Measurements from ENCODE around the gene IL17C. TPM values are rescaled to one million over a fixed set of nuclear protein-coding genes. Genes with fewer than 3 reads are reported as not detected.

Gene IL17C
- total and polyA plus RNA-seq, 2 donors (not counting 1 experiment from before 2014, with no cell fraction given): 1.3 to 1.5 TPM

GRCh38 chr16:88640039-88640495, 1.7 kb downstream of the IL17C start:
- H3K4me3 ChIP-seq (ENCODE audit: control extremely low read depth in 1 of 5, extremely low read depth in 1 of 5, insufficient read depth in 1 of 5, low read depth in 2 of 5, low read length in 4 of 5): peak overlapping the region in 3 of 5 experiments; percentile 8 to 17 (median 8)
- no CpG with 5 or more reads among the region's 13 CpGs for WGBS (ENCODE audit: insufficient coverage)
- peak overlapping the region; percentile 70 for H3K4me2 ChIP-seq (replicated peaks; ENCODE audit: low read depth, low read length, poor library complexity, severe bottlenecking)
- peaks cover 20% of the 10 kb centered on the region for H3K79me2 ChIP-seq (ENCODE audit: control insufficient read depth, insufficient read depth, low read length)
- Mint-ChIP-seq H3K27me3 (no peaks in the 10 kb centered on the region), H3K27ac (peak overlapping the region; percentile 60), H3K9me3 (ENCODE audit: insufficient read depth) (no peaks in the 10 kb centered on the region), H3K4me1 (peaks cover 79% of the 10 kb centered on the region), H3K4me3 (peak overlapping the region; percentile 74)
- ATAC-seq (ENCODE audit: low read depth) (no peak), DNase-seq (no peak)
- CTCF ChIA-PET: interaction anchor here (2.2 kb wide), 1 partner anchor 45 kb away, joined by 7 read pairs; no protein-coding TSS in a partner anchor
- TF ChIP-seq EZH2 (IDR thresholded peaks at IDR 0.05; ENCODE audit: borderline replicate concordance, insufficient read depth, low read depth, low read length, poor library complexity, severe bottlenecking): no peak
- peaks cover 52 to 66% of the 10 kb centered on the region in 2 donors for H3K4me1 ChIP-seq (ENCODE audit: control insufficient read depth in 2 of 2, insufficient read depth in 2 of 2, low read length in 2 of 2)
- peaks cover 0 to 37% (median 0%) of the 10 kb centered on the region in 3 donors for H3K9me3 ChIP-seq (ENCODE audit: control extremely low read depth in 1 of 3, control insufficient read depth in 2 of 3, insufficient read depth in 1 of 3, low read length in 2 of 3)
- peaks cover 81% of the 10 kb centered on the region for H4K20me1 ChIP-seq (ENCODE audit: control insufficient read depth, insufficient read depth, low read length, poor library complexity, severe bottlenecking)
- intact Hi-C loops (cut with micrococcal nuclease): no loop called here
- POLR2A ChIA-PET: interaction anchor here (0.6 to 3.0 kb wide), 6 partner anchors 10 to 572 kb away, joined by 3 to 32 read pairs (median 4); partner anchors contain the start of gene CYBA
- peaks cover 0 to 24% of the 10 kb centered on the region in 2 experiments for H3K36me3 ChIP-seq (replicated peaks in 1 of 2; ENCODE audit: control extremely low read depth in 1 of 2, control insufficient read depth in 1 of 2, extremely low read depth in 1 of 2, insufficient read depth in 2 of 2, low read length in 1 of 2)
- no peak overlapping the region for H2AFZ ChIP-seq (ENCODE audit: insufficient read depth, low read depth, low read length, poor library complexity, severe bottlenecking)
- peaks cover 0 to 8% (median 0%) of the 10 kb centered on the region in 4 experiments for H3K27me3 ChIP-seq (replicated peaks in 1 of 4; ENCODE audit: control extremely low read depth in 1 of 4, control insufficient read depth in 3 of 4, insufficient read depth in 4 of 4, low read length in 3 of 4)
- no peak overlapping the region for H3K27ac ChIP-seq (ENCODE audit: low read length in 2 of 2)
- H3K9ac ChIP-seq (ENCODE audit: low read length): peak overlapping the region; percentile 14

GRCh38 chr16:88640498-88641247, 2.3 kb downstream of the IL17C start:
- DNase-seq: peak; percentile 58

More at GRCh38 chr16:88640498-88641247, 2.3 kb downstream of the IL17C start:
- ATAC-seq (ENCODE audit: low read depth): peak; percentile 25
- peak overlapping the region; percentile 70 for H3K4me2 ChIP-seq (replicated peaks; ENCODE audit: low read depth, low read length, poor library complexity, severe bottlenecking)
- no peak for TF ChIP-seq EZH2 (IDR thresholded peaks at IDR 0.05; ENCODE audit: borderline replicate concordance, insufficient read depth, low read depth, low read length, poor library complexity, severe bottlenecking)
- TF ChIP-seq, protein P1, sequence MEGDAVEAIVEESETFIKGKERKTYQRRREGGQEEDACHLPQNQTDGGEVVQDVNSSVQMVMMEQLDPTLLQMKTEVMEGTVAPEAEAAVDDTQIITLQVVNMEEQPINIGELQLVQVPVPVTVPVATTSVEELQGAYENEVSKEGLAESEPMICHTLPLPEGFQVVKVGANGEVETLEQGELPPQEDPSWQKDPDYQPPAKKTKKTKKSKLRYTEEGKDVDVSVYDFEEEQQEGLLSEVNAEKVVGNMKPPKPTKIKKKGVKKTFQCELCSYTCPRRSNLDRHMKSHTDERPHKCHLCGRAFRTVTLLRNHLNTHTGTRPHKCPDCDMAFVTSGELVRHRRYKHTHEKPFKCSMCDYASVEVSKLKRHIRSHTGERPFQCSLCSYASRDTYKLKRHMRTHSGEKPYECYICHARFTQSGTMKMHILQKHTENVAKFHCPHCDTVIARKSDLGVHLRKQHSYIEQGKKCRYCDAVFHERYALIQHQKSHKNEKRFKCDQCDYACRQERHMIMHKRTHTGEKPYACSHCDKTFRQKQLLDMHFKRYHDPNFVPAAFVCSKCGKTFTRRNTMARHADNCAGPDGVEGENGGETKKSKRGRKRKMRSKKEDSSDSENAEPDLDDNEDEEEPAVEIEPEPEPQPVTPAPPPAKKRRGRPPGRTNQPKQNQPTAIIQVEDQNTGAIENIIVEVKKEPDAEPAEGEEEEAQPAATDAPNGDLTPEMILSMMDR (IDR thresholded peaks at IDR 0.05): no peak
- WGBS (ENCODE audit: insufficient coverage): 24% methylated on average over 14 of the region's 17 CpGs
- no peaks in the 10 kb centered on the region for H3K27me3 Mint-ChIP-seq
- H3K9me3 Mint-ChIP-seq (ENCODE audit: insufficient read depth): no peaks in the 10 kb centered on the region
- intact Hi-C loops (cut with micrococcal nuclease): no loop called here
- ChIA-PET CTCF (interaction anchor here (2.2 kb wide), 1 partner anchor 45 kb away, joined by 7 read pairs; no protein-coding TSS in a partner anchor), POLR2A (interaction anchor here (0.6 to 3.0 kb wide), 6 partner anchors 9 to 571 kb away, joined by 3 to 32 read pairs (median 4); partner anchors contain the start of gene CYBA)
- H3K27me3 ChIP-seq (replicated peaks in 1 of 4; ENCODE audit: control extremely low read depth in 1 of 4, control insufficient read depth in 3 of 4, insufficient read depth in 4 of 4, low read length in 3 of 4): peaks cover 0 to 8% (median 0%) of the 10 kb centered on the region in 4 experiments
- no peak overlapping the region for H3K4me3 ChIP-seq (ENCODE audit: control extremely low read depth in 1 of 5, extremely low read depth in 1 of 5, insufficient read depth in 1 of 5, low read depth in 2 of 5, low read length in 4 of 5)
- no peak overlapping the region for H2AFZ ChIP-seq (ENCODE audit: insufficient read depth, low read depth, low read length, poor library complexity, severe bottlenecking)
- H4K20me1 ChIP-seq (ENCODE audit: control insufficient read depth, insufficient read depth, low read length, poor library complexity, severe bottlenecking): peaks cover 81% of the 10 kb centered on the region
- H3K27ac Mint-ChIP-seq: peak overlapping the region; percentile 60
- peaks cover 79% of the 10 kb centered on the region for H3K4me1 Mint-ChIP-seq
- peak overlapping the region; percentile 14 for H3K9ac ChIP-seq (ENCODE audit: low read length)
- peaks cover 0 to 30% of the 10 kb centered on the region in 2 experiments for H3K36me3 ChIP-seq (replicated peaks in 1 of 2; ENCODE audit: control extremely low read depth in 1 of 2, control insufficient read depth in 1 of 2, extremely low read depth in 1 of 2, insufficient read depth in 2 of 2, low read length in 1 of 2)
- peaks cover 45 to 65% of the 10 kb centered on the region in 2 donors for H3K4me1 ChIP-seq (ENCODE audit: control insufficient read depth in 2 of 2, insufficient read depth in 2 of 2, low read length in 2 of 2)
- H3K27ac ChIP-seq (ENCODE audit: low read length in 2 of 2): no peak overlapping the region
- peaks cover 26% of the 10 kb centered on the region for H3K79me2 ChIP-seq (ENCODE audit: control insufficient read depth, insufficient read depth, low read length)
- peak overlapping the region; percentile 74 for H3K4me3 Mint-ChIP-seq
- peaks cover 0 to 37% (median 0%) of the 10 kb centered on the region in 3 donors for H3K9me3 ChIP-seq (ENCODE audit: control extremely low read depth in 1 of 3, control insufficient read depth in 2 of 3, insufficient read depth in 1 of 3, low read length in 2 of 3)

Measured in B cell (primary cell).